D721Med (cell line): Measurements from ENCODE around the gene ITPRID1.

Source experiments
- DNase-seq: peaks from one replicate; pipeline ENCODE4 v3.0.0; 2011; ENCODE audit warnings: low spot score; ENCODE audit not compliant: insufficient read length
- FAIRE-seq: peaks from 2 replicates; lab custom pipeline; 2011; peaks lifted over from hg19 to GRCh38; lab: Jason Lieb, UNC
- TF ChIP-seq, protein P1 (sequence below): IDR thresholded peaks from 2 replicates; pipeline ENCODE4 v1.5.1; 2012; ENCODE audit warnings: mild to moderate bottlenecking, control low read depth; ENCODE audit not compliant: insufficient read depth; ENCODE audit errors: missing control alignments

Gene ITPRID1

DNA sequence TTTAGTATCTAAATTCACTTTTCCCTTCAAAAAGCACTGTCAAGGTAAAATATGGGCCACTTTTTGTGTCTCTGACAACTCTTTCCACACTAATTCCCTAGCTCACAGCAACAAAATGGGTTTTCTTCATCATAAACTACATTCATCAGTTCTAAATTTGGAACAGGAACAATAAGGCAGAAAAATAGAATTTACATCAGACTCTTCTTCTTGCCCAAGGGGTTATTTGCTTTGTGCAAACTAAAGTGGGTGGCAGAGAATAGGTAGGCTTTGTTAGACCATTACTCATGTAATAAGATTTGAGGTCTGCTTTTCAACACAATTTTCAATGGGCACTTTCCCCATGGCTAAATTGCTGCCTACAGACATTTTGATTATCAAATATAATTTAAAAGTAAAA, 155.6 kb downstream of the ITPRID1 start:
- FAIRE-seq = no peak
- TF ChIP-seq, protein P1, sequence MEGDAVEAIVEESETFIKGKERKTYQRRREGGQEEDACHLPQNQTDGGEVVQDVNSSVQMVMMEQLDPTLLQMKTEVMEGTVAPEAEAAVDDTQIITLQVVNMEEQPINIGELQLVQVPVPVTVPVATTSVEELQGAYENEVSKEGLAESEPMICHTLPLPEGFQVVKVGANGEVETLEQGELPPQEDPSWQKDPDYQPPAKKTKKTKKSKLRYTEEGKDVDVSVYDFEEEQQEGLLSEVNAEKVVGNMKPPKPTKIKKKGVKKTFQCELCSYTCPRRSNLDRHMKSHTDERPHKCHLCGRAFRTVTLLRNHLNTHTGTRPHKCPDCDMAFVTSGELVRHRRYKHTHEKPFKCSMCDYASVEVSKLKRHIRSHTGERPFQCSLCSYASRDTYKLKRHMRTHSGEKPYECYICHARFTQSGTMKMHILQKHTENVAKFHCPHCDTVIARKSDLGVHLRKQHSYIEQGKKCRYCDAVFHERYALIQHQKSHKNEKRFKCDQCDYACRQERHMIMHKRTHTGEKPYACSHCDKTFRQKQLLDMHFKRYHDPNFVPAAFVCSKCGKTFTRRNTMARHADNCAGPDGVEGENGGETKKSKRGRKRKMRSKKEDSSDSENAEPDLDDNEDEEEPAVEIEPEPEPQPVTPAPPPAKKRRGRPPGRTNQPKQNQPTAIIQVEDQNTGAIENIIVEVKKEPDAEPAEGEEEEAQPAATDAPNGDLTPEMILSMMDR = no peak
- DNase-seq = no peak

DNA sequence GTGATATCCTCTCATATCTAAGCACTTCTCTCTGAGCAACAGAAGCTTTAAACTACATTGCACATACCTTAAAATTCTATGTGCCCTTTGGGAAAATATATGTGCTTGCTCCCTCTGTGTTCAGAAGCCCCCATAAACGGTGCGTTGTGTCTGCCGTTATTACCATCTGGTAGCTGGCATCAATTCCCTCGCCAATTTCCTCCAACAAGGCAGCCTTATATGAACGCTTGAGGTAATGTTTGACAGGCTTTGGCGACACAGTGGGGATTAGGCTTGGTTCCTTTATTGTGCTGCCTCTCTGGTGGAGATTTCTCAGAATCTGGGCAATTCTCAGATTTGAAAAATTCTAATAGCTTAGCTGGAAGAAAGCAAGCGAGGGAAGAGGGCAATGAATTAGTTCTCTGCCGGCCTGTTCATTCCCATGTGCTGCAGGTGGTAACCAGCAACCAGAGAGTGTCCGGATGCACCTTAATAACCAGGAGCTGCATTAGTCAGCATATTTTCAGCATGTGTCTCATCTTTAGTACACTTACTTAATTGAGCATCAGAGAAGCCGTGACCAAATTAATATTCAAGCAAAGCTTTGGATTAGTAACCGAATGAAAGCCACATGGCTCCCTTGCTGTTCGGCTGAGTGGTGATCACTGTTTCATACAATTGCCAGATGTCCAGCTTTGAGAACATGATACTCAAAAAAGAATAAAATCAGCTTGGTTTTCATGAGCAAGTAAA, 165.8 kb downstream of the ITPRID1 start:
- DNase-seq (no peak), FAIRE-seq (no peak)
- TF ChIP-seq, protein P1 = no peak

DNA sequence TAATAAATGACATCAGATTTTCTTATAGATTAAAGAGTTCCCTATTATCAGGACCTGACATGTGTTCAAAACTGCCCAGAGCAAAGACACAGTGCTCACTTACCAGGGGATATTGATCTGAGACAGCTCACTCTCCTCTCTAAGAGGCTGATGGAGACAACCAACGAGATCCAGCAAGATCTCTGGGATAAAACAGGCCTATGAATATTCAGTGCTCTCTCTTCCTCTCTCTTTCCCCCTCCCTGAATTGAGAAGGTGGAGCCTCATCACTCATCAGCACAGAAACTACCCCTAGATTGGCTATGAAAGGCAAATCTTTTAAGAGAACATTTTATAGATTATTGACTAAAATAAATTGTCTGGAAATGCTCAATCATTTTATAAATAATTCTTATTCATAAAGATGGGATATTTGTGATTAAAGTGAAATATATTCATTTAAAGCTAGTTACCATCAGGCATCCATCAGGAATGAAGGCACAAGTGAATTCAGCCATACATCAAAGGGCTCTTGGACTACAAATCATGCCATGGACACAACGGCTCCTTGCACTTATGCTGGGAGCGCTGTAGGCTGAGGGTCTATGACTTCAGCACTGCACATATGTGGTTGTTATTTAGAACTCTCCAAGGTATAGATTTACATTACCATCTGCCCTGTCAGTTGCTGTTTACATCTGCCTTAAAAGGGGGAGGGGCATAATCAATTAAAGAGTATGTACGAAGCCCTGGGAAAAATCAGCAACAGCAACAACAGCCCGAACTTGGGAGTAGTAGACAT, 169.7 kb downstream of the ITPRID1 start:
- no peak for DNase-seq
- no peak for FAIRE-seq

DNA sequence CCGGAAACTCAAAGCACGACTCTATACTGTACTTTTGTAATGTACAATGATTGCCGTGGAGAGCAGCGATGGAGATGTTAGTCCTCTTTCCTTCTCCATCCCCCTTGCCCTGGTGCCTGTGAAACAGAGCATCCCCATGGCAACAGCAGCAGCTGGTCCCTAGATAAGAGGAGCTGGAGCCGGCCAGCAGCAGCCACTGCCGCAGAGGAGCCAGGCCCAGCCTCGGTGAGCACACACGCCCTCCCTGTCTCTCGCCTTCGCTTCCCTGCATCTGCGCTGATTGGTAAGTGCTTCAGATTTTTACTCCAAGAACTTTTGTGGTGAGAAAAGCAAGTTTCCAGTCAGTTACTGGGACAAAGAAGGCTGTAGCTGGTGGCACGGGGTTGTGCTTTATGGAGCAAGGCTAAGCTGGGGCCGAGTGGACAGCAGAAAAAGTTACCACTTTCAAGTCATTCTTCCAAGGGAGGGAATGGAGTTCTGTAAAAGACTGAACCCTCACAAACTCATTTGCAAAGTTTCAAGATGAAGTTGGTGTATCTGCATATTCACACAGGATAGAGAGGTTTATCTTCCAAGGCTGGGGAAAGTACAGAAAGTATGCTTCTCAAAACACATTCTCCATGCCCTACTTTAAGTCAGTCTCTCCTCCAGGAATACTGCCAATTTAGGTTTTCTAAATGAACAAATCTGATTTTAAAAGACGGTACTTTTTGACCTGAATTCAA, 173.3 kb downstream of the ITPRID1 start, which contains the start of gene PPP1R17:
Gene PPP1R17 (plus strand): TSS at position 192 of the 725 bp plus-strand sequence. CDS start 5,227 bp downstream, outside the sequence.
- TF ChIP-seq, protein P1 = no peak
- FAIRE-seq = no peak
- no peak for DNase-seq

More for the DNA sequence above, 169.7 kb downstream of the ITPRID1 start:
- TF ChIP-seq, protein P1 = no peak

DNA sequence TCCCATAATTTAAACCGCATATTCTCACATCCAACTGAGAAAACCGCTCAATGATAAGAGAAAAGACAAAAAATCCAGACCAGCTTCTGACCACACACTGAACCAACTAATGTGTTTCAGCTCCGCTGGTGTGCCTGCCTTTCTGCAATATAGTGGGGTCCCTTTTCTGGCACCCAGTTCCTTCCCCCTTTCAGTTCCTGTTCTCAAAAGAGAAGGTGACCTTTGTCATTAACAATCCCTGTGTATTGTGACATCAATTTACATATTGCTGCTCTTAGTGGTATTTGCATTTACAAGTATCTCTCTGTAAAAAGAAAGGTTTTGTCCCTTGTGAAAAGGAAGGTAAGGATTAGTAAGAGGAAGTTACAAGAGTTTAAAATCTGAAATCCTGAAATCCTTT, 174.5 kb downstream of the ITPRID1 start:
- DNase-seq (no peak), FAIRE-seq (no peak)
- TF ChIP-seq, protein P1 = no peak

DNA sequence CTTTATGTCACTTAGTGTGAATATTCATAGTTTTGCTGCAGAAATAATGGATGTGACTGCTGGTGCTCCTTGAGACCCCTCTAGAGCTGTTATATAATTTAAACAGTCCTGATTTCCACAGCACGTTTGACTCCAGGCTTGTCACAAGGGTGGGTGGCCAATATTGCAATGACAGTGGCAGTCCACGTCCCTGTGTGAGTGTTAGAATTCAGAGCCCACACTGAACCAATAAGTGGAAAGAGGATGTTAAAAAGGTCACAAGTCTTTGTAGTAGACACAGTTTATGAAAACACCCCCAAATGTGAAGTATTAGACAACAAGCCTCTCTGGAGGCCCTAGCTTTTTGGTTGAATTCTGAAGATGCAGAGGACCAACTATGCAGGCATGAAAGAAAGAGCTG, 175.1 kb downstream of the ITPRID1 start:
- TF ChIP-seq, protein P1 = no peak
- FAIRE-seq (no peak), DNase-seq (no peak)
